AML-193 (cell line): ENCODE data around the gene FOSL2.
A peak's percentile ranks its signal among the peaks of the same experiment; 100 is the strongest.

Experiments used
- DNase-seq, 2 experiments: peaks; one replicate each; lab custom pipeline; 2025; lab: John Stamatoyannopoulos, UW

Gene FOSL2

DNA sequence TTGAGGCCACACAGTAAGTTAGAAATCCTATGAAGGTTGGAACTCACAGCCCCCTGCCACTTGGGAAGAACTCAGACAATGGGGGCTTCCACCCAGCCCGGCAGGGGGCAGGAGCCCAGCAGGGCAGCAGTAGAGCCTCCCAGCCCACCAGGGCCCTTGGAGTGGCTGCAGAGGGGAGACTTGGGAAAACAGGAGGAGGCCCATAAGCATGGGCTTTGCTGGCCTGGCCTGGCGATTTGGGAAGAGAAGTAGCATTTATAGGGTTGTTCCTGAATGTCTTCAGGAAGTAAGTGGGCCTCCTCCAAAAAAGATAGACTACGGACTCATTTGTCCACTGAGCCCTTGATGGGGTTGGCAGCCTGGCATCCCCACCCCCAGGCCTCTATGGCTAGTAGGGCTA lies 17.4 kb upstream of the FOSL2 start:
- no peak for DNase-seq

DNA sequence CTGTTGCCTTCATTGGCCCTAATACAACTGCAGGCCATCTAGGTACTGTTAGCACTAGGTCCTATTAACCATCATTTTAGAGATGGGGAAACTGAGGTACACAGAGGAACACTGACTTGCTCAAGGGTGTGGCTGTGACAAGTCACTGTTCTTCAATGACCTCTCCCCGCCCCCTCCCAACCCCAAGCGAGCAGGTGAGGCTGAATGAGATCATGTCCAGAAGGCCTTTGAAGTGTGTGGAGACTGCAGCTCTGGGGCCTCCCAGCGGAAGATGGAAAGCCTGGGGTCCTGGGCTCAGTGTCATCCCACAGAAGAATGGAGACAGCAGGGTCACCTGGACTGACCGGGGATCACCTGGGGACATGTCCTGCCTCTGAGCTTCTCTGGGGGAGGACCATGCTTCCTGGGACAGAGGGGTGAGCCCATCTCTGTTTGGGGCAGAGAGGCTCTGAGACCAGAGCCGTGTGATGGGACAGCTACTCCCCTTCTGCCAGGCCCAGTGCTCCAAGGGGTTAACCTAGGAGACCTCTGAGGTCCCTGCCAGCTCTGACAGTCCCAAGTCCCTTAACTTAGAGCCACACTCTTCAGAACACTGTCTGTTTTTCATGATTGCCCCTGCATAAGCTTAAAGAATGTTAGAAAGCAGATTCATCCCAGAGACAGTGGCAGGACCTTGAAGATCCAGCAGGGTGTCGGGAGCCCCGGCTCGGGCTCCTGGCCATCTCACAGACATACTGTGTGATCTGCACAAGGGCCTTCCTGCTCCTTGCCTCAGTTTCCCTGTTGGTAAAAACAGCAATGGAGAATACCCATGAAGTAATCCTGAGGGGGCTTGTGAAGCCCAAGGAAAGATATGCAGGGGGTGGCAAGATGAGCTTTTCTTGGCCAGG lies 16.7 kb upstream of the FOSL2 start:
- no peak for DNase-seq

DNA sequence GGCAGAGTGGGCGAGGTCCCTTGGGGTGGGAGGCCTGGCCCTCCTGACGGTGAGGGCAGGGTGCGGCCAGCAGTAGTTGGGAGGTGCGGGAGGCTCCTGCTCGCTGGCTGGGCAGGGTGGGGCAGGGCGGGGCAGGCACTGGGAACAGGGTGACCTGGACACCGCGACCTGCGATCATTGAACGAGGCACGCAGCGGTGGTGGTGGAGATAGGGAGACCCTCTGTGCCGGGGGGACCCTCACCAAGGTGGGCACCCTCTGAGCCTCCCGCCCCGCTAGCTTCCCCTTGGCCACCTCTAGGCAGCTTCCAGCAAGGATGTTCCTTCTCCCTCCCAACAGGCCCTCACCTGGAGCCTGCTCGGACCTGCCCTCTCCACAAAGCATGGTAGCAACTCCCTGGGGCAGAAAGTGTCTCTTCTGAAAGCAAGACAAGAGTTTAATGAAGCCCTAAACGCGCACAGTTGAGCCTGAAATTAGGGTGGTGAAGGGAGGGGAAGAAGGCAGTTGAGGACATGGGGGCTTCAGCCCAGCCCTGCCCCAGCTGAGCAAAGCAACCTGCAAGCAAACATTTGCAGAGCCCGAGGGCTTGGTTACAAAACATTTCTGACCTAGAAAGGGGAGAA lies 15.4 kb upstream of the FOSL2 start:
- no peak for DNase-seq

DNA sequence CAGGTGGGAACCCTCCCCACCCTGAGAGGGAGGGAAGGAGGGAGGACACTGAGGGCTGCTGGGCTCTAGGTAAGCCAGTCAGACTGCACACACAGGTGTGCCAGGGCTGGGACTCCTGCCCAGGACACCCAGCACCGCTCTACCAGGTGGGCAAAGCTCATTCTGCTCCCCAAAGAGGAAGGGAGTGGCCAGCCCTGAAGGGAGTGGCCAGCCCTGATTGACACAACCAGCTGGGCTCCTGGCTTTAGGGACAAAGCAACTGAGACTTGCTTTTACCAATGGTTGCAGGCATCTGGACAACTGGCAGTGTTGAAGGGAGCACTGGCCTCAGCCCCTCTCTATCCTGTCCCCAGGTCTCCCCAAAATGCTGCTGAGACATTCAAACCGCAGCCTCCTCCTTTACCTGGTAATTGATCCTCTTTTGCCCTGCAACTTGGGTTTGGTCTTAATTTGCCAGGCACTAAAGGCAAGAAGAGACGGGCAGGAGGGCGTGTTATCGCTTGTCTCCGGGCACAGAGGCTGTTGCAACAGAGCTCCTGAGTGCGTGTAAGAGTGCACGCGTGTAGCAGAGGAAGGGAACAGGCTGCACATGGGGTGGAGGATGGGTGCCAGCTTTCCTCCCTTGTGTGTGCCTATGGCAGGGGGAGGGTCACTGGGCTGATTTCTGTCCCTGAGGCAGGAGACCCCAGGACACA lies 14.5 kb upstream of the FOSL2 start:
- DNase-seq = peak; percentile 58 to 71

DNA sequence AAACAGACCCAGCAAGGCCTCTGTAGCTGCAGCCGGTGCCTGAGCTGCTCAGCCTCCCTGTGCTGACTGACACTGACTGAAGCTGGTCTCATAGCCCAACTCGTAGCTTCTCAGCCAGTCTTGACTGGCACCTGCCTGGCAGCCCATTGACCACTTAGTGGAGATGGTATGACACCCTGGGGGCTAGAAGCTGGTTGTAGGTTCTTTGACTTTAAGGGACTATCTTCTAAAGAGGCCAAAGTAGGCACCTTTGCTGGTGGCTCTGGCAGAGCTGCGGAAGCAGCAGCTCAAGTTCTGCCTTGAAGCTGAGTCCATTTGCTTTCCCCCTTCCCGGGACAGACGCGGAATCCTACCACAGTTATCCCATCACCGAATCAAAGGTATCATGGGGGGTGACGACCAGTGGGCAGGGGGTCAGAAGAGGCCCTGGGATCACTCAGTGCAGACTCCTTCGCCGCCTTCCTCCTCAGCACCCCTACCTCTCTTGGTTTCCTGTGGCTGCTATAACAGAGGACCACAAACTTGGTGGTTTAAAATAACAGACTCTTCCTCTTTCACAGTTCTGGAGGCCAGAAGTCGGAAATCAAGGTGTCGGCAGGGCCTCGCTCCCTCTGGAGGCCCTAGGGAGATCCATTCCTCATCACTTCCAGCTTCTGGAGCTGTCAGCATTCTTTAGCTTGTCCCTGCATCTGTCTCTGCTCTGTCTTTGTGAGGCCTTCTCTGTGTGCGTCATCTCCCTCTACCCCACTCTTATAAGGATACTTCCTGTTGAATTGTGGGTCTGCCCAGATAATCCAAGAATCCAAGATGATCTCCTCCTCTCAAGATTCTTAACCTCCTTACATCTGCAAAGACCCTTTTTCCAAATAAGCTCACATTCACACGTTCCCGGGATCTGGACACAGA lies 13.7 kb upstream of the FOSL2 start:
- DNase-seq = peak; percentile 40 to 50

DNA sequence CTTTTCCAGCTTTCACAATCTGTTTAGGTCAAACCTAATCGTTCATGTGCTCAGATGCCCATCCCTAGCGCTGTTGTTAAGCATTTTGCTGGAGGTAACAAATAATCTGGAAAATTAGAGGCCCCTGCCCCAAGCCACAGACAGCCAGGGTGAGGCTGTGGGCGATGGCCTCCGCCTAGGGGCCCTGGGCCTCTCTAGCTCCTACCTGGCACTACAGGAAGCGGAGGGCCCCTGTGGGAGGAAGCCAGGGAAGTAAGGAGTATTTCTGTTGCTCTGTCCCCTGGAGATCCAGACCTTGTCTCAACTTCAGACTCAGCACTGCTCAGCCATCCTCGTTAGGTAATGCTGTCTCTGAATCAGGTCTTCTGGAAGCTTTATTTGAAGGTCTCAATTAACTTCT lies 12.4 kb upstream of the FOSL2 start:
- DNase-seq = no peak

DNA sequence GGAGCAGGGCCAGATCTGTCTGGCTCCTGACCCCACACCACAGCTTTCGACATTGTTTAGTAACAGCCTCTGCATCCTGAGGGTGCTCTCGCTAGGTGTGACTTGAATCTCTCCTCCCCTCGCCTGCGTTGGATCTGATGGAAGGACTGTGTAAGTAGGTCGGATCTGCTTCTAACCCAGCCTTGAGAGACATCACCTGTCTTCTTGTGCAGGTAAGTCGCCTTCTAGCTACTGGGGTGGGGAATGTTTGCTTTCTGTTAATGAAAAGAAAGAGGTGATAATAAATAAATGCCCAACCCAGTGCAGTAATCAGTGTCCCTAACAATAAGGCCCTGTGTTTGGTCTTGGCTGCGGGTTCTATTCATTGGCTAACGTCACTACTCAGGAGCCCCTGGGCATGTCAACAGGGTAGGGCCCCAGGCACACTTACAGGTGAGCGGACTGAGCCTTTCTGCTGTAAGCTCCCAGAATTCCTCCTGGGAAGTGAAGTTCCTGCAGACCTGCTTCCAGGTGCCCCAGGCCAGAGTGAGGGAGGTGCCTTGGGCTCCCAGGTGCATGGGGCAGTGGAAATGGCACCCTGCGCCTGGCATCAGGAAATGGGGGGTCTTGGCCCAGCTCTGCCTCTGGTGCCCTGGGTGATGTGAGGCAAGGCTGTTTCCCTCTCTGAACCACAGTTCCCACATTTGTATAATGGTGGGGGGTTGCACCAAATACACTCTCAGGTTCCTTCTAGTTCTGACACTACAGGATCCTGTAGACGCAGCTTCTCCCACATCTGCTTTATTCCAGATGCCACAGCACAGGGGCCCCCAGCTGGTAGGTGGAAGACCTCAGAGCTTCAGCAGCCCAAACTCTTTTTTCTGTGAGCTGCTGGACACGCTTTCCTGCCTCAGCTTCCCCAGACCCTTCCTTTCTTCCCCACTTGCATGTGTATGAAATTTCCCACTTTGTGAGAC lies 11.2 kb upstream of the FOSL2 start:
- DNase-seq = no peak

DNA sequence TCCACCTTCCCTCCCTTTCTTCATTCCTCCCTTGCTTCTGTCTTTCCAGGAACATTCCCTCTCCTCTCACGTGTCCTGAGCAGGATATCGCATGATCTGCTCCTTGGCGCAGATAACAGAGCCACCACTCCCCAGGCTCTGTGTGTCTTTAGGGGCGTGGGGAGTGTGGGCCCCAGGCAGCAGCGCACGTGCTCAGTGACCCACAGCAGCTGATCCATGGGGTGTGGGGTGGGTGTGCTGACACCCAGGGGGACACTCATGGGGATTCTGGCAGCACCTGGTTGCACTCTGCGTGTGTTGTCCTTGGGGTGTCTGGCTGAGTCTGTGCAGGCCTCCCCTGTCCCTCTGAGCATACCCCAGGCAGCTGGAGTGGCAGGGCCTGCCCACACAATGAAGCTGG lies 9.9 kb upstream of the FOSL2 start:
- DNase-seq = no peak

DNA sequence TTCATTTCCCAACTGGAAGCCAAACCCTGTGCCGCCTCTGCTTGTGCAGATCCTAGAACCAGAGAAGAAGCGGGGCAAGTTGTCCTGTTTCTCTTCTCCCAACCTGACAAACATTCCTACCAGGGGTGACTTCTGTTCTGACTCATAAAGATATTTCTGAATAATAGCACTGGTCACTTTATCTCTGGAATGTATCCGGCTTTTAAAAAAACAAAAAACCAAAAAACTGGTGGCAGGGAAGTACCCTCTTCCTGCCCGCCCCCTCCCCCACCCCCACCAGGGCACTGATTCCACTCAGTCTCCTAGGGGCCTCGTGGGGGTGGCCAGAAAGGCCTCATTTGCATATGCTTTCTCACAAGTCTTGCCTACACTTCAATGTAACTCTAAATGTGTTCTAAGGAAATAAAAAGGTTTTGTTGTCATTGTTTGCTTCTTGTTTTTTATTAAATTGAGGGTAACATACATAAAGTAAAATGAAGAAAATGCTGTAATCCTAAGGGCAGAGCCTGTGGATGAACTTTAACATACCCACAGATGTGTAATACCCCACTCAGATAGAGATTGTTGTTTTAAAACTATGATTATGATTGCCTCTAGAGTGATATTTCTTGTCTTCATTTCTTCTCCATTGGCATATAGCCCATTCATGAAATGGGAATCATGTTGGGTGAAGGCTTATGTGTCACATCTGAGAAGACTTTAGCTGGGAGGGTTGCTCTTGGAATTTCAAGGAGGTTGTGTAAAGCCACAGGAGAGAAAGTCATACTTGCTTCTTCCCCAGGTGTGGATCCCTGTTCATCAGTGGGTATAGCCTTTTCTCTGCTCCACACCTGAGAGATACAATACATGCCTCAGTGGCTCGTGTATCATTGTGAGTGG lies 5.3 kb upstream of the FOSL2 start:
- no peak for DNase-seq

DNA sequence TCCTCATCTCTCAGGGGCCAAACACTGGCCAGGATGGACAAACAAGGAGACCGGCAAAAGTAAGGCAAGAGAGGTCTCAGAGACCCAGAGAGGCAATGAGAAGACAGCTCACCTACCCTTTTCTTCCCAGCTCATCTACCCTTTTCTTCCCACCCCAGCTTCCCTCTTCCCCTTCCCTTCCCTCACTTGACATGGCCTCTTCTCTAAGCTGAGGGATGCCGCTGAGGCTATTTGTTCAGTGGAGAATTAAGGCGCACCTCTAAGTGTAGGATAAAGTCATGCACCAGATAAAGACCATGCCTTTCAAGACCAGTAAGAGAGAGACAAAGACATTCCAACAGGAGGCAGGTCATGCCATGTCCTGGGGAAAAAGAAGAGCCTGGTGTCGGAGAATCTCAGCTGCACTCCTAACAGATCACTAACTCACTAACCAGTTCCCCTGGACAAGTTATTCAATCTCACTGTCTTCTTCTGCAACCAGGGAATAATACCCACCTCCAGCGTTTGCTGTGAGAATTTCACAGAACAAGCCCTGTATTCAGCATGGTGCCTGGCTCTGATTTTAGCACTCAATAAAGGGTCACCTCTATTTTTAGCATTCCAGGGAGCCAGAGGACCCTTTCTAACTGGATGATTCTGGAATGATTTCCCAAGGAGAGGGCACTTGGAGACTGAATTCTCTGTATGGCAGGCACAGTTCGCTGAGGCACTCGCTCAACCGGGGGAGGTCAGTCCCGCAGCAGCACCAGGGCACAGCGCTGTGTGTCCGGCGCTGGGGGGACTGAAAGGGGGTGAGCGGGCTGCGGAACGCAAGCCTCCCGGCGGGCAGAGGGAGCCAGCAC lies 3.0 kb upstream of the FOSL2 start:
- DNase-seq = no peak

DNA sequence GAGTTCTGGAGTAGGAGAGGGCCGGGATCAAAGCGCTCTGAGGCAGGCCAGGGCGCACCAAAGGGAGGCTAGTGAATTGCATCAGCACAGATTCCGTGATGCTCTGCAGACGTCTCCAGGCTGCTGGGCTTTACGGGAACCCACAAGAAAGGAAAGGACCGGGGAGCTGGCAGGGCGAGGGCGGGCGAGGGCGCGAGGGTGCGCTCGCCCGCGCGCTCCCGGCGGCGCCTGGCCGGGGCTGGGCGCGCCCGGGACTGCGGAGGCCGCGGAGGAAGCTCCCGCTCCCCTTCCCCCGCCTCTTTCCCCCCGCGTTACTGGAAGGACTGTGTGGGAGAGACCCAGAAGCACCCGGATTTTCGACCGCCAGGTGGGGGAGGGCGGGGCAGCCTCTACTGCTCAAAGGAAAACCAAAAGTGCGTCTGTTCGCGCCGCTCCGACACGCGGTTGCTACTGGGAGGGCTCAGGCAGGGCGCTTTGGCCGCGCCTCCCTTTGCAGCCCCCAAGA lies 2.4 kb upstream of the FOSL2 start:
- DNase-seq = peak; percentile 34 to 58

DNA sequence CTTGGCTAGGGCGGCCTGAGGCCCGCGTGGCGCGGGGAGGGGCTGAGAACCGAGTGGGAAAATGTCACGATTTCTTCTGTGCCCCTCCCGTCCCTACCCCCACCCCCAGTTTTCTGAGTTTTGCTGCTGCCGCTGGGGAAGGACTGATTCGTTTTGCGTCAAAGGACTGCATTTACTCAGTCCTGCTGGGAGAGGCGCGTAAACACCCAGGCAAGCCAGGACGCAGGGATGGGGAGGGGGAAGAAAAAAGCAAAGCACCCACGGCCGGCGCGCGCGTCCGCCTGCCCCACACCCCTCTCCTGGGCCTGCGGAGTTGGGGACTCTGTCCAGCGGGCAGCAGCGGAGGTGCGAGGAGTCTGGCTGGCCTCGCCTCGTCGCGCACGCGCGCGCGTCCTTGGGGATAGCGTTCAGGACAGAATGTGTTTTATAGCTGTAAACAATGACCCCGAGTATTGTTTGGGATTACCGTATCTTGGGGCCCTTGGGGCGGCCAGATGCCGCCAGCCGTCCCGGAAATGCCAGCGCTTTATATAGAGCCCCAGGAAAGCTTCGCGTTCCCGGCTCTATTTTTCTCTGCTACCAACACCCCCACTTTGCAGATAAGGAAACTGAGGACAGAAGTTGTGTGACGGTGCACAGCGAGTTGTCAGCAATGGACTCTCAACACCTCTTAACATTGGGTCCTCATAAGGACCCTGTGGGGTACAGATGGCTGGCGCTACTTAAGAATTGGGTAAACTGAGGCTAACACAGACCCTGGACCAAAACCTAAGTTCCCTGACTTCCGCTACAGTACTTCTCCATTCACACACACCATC lies 1.7 kb upstream of the FOSL2 start:
- no peak for DNase-seq

DNA sequence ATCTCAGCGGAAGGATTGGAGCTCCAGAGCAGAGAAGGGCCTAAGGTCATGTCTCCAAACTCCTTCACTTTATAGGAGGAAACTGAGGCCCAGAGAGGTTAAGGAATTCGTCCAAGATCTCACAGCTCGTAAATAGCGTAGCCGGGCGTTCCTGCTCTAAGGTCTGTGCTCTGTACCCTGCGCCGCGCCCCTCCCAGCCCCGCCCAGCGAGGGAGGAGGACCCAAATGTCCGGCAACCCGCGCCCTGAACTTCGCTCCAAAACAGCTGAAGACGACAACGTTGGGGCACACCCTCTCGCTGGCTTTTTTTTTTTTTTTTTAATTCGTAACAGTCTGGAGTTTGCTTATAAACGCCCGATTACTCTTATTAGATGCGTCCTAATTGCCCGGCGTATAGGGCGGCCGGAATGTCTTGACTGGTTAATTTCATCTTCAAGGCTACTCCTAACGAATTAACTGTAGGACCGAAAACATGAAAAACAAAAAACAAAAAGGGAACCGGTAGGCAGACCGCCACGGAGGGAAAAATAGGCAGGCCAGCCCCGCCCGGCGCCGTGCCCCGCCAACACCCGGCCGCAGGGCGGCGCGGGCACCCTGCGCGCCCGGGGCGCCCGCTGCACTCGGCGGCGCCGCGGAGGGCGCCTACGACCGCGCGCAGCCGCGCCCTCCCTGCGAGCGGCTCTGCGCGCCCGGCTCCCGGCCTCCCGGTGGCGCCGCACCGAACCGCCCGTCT lies 928 bp upstream of the FOSL2 start:
- DNase-seq = peak; percentile 49 to 57

DNA sequence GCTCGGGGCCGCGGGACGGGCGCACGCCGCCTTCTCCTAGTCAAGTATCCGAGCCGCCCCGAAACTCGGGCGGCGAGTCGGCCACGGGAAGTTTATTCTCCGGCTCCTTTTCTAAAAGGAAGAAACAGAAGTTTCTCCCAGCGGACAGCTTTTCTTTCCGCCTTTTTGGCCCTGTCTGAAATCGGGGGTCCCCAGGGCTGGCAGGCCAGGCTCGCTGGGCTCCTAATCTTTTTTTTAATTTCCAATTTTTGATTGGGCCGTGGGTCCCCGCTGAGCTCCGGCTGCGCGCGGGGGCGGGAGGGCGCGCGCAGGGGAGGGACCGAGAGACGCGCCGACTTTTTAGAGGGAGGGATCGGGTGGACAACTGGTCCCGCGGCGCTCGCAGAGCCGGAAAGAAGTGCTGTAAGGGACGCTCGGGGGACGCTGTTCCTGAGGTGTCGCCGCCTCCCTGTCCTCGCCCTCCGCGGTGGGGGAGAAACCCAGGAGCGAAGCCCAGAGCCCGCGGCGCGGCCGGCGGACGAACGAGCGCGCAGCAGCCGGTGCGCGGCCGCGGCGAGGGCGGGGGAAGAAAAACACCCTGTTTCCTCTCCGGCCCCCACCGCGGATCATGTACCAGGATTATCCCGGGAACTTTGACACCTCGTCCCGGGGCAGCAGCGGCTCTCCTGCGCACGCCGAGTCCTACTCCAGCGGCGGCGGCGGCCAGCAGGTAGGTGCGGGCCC lies 617 bp downstream of the FOSL2 start:
- DNase-seq = no peak

DNA sequence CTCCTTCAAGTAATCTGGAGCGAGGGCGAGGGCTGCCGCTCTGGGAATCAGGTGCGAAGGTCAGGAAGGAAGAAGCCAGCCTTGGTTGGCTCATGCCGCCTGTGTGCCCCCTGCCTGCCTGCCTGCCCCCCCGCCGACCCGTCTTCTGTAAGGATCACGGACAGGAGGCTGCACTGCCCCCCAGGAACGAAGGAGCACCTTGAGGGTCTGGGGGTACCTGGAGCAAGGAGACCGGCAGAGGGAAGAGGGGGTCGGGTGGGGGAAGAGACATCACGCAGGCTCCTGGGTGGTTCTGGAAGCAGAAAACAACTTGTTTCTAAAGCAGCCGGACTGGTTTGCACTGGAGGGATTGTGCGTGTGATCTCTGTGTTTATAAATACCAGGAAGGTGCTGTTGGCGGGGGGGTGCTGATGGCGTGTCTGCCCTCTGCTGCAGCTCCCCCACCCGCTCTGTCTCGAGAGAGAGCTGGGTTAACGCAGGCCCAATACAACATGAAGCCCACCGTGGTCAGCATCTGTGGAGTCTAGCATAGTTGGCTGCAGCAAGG lies 1.7 kb downstream of the FOSL2 start:
- no peak for DNase-seq

DNA sequence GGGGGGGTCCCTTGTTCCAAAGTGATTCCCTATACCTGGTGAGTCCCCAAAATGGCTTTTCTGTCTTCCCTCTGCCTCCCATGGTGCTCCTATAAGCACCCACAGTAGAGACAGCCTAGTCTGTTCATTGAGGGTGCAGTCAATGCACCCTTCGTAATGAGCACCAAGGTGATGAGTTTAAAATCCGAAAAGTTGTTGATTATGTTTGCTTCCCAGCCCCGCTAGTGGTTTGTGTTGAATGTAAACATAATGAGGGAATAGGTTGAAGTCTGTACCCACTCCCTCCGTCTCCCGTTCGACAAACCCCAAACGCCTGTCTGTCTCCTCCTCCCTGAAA lies 2.3 kb downstream of the FOSL2 start:
- DNase-seq = no peak
